Mucosa of descending colon (tissue), 3 donors: ENCODE results near the gene SMAD9. TPM values are rescaled to one million over a fixed set of nuclear protein-coding genes. Genes with fewer than 3 reads are reported as not detected.
A peak's percentile ranks its signal among the peaks of the same experiment; 100 is the strongest.

ENCODE experiments used
- ATAC-seq: fragments of 200-7000 bp; cut with Tn5 transposase; one replicate; pipeline ENCODE4 v1.9.1; 2020; ENCODE audit warnings: mild to moderate bottlenecking, moderate library complexity
- DNase-seq, 3 donors: peaks; one replicate each; pipeline ENCODE4 v3.0.0-alpha.2; 2020
- H3K36me3 ChIP-seq: fragments of 200-600 bp; one replicate; pipeline ENCODE4 v1.8.0; 2021; ENCODE audit warnings: low read depth, mild to moderate bottlenecking
- H3K4me1 ChIP-seq: fragments of 200-600 bp; one replicate; pipeline ENCODE4 v1.8.0; 2021; ENCODE audit warnings: low read depth, mild to moderate bottlenecking
- H3K4me3 ChIP-seq: fragments of 200-600 bp; one replicate; pipeline ENCODE4 v1.8.0; 2021; ENCODE audit warnings: mild to moderate bottlenecking
- H3K9me3 ChIP-seq: fragments of 200-600 bp; one replicate; pipeline ENCODE4 v1.8.0; 2021; ENCODE audit warnings: mild to moderate bottlenecking
- CTCF ChIP-seq: fragments of 200-600 bp; IDR thresholded peaks from one replicate; pipeline ENCODE4 v1.8.0; 2022; ENCODE audit warnings: antibody characterized with exemption, mild to moderate bottlenecking
- intact Hi-C, 2 donors: fragments of 100-400 bp; cut with DNase I in 1 of 2; cut with micrococcal nuclease in 1 of 2; formaldehyde crosslinking; loops; one replicate each; pipeline versions ENCODE4 v1.11.0 to v1.11.1; 2022; cut with DNase I, micrococcal nuclease
- total RNA-seq, 3 donors: library from RNA; stranded (reverse); fragmentation: NEBNext Ultra II Directional in 2 of 3; extraction: Animal tissue kit (Norgen Biotek cat#: 25700) in 2 of 3; gene quantifications; one replicate each; pipeline versions ENCODE4 v1.2.1 to v1.2.4, GENCODE V29; 2021 to 2023
- donor health status: DM: no; HTN: no; CAD: no; lungs with moderate emphysema.
- donor health status: DM: no; HTN: no; CAD: no.
- donor health status: DM: no; HTN: yes; CAD: no.

Gene SMAD9
- total RNA-seq, 3 donors from 2014 or later: 9.0 to 21.6 (median 16.2) TPM

GRCh38 chr13:36875961-36876360 lies 44.1 kb downstream of the SMAD9 start:
- DNase-seq (no peak), ATAC-seq (no peak)
- intact Hi-C loops: no loop called here
- no peak for TF ChIP-seq CTCF
- H3K4me3 ChIP-seq: no peak overlapping the region
- no peaks in the 10 kb centered on the region for H3K4me1 ChIP-seq
- no peaks in the 10 kb centered on the region for H3K36me3 ChIP-seq
- H3K9me3 ChIP-seq: no peaks in the 10 kb centered on the region

- DNase-seq (no peak), ATAC-seq (peak; percentile 24)
- Histone ChIP-seq H3K36me3 (no peaks in the 10 kb centered on the region), H3K4me1 (no peaks in the 10 kb centered on the region), H3K4me3 (no peak overlapping the region), H3K9me3 (no peaks in the 10 kb centered on the region)
- no peak for TF ChIP-seq CTCF
- intact Hi-C loops: no loop called here
These were observed 44.6 kb downstream of the SMAD9 start for GRCh38 chr13:36875431-36875830.

GRCh38 chr13:36872621-36873020 lies 47.4 kb downstream of the SMAD9 start:
- intact Hi-C loops: no loop called here
- ATAC-seq (peak; percentile 82), DNase-seq (peak; percentile 21 to 66 (median 58))
- no peaks in the 10 kb centered on the region for H3K36me3 ChIP-seq
- TF ChIP-seq CTCF: no peak
- H3K4me1 ChIP-seq: no peaks in the 10 kb centered on the region
- no peak overlapping the region for H3K4me3 ChIP-seq
- no peaks in the 10 kb centered on the region for H3K9me3 ChIP-seq

- no peak overlapping the region for H3K4me3 ChIP-seq
- DNase-seq (peak in 1 of 3 donors; percentile 13), ATAC-seq (peak; percentile 75)
- TF ChIP-seq CTCF: no peak
- H3K4me1 ChIP-seq: peaks cover 8% of the 10 kb centered on the region
- no peaks in the 10 kb centered on the region for H3K9me3 ChIP-seq
- intact Hi-C loops: no loop called here
- H3K36me3 ChIP-seq: no peaks in the 10 kb centered on the region
These were observed 49.9 kb downstream of the SMAD9 start for GRCh38 chr13:36870050-36870692.

GRCh38 chr13:36866232-36866631 lies 53.8 kb downstream of the SMAD9 start:
- Histone ChIP-seq H3K4me1 (peaks cover 8% of the 10 kb centered on the region), H3K36me3 (no peaks in the 10 kb centered on the region), H3K9me3 (no peaks in the 10 kb centered on the region), H3K4me3 (no peak overlapping the region)
- ATAC-seq (peak; percentile 60), DNase-seq (no peak)
- intact Hi-C loops: no loop called here
- no peak for TF ChIP-seq CTCF

- intact Hi-C loops: no loop called here
- no peak for DNase-seq
- ATAC-seq: no peak
- Histone ChIP-seq H3K36me3 (no peaks in the 10 kb centered on the region), H3K9me3 (no peaks in the 10 kb centered on the region), H3K4me3 (no peak overlapping the region), H3K4me1 (peaks cover 8% of the 10 kb centered on the region)
- TF ChIP-seq CTCF: no peak
These were observed 54.8 kb downstream of the SMAD9 start for GRCh38 chr13:36865265-36865664.
